Measurements from ENCODE around the gene TEX55.

The TEX55 gene

DNA sequence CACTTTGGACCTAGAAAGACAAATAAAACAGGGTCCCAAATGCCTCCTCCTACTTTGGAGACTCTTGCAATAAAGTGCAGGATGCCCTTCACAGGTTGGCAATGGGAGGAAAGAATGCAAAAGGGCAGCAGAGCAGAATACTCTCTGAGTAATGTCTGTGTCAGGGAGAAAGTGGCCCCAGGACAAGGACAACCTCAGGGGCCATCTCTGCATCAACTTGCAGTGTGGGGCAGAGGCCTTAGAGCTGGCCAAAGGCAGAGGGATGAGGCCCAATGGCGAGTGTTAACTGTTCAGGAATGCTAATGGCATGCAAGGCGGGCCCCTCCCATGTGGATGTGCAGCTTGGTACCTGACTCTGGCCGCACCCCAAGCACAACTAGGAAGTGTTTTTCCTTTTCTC, 35.8 kb downstream of the TEX55 start:
- no peak overlapping the region for H3K9ac ChIP-seq (ENCODE audit: low read depth in 1 of 2, low read length in 2 of 2)
- H3K9me3 ChIP-seq (ENCODE audit: control insufficient read depth in 2 of 2, low read length in 2 of 2), result no peaks in the 10 kb centered on the region
- H3K27ac ChIP-seq (ENCODE audit: low read depth in 2 of 2, low read length in 2 of 2), result no peak overlapping the region
- no peaks in the 10 kb centered on the region for H3K27me3 ChIP-seq (ENCODE audit: control insufficient read depth in 2 of 2, insufficient read depth in 2 of 2, low read length in 2 of 2)
- H3K4me3 ChIP-seq (ENCODE audit: low read length in 2 of 2), result no peak overlapping the region
- H3K36me3 ChIP-seq (ENCODE audit: control insufficient read depth in 2 of 2, insufficient read depth in 2 of 2, low read length in 2 of 2), result no peaks in the 10 kb centered on the region
- peaks cover 0 to 3% of the 10 kb centered on the region in 2 donors for H3K4me1 ChIP-seq (ENCODE audit: control insufficient read depth in 2 of 2, insufficient read depth in 2 of 2, low read length in 2 of 2)

DNA sequence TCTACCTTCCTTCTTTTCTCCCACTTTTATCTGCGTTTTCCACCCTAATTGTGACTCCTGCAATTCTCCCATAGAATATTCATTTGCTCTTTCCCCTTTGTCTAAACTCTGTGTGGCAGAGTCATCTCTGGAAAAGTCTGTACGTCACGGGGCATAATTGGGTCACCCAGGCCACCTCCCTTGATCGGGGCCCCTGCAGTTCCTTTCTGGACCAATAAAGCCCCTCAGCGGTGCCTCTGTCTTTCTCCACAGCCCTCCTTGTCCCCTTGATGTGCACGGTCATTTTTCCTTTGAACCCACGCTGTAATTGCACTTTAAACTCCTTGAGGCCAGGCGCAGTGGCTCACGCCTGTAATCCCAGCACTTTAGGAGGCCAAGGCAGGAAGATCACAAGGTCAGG, 38.1 kb downstream of the TEX55 start:
- no peaks in the 10 kb centered on the region for H3K36me3 ChIP-seq (ENCODE audit: control insufficient read depth in 2 of 2, insufficient read depth in 2 of 2, low read length in 2 of 2)
- H3K9ac ChIP-seq (ENCODE audit: low read depth in 1 of 2, low read length in 2 of 2), result no peak overlapping the region
- H3K27ac ChIP-seq (ENCODE audit: low read depth in 2 of 2, low read length in 2 of 2), result no peak overlapping the region
- H3K27me3 ChIP-seq (ENCODE audit: control insufficient read depth in 2 of 2, insufficient read depth in 2 of 2, low read length in 2 of 2), result no peaks in the 10 kb centered on the region
- no peaks in the 10 kb centered on the region for H3K9me3 ChIP-seq (ENCODE audit: control insufficient read depth in 2 of 2, low read length in 2 of 2)
- no peak overlapping the region for H3K4me3 ChIP-seq (ENCODE audit: low read length in 2 of 2)
- H3K4me1 ChIP-seq (ENCODE audit: control insufficient read depth in 2 of 2, insufficient read depth in 2 of 2, low read length in 2 of 2), result no peaks in the 10 kb centered on the region

DNA sequence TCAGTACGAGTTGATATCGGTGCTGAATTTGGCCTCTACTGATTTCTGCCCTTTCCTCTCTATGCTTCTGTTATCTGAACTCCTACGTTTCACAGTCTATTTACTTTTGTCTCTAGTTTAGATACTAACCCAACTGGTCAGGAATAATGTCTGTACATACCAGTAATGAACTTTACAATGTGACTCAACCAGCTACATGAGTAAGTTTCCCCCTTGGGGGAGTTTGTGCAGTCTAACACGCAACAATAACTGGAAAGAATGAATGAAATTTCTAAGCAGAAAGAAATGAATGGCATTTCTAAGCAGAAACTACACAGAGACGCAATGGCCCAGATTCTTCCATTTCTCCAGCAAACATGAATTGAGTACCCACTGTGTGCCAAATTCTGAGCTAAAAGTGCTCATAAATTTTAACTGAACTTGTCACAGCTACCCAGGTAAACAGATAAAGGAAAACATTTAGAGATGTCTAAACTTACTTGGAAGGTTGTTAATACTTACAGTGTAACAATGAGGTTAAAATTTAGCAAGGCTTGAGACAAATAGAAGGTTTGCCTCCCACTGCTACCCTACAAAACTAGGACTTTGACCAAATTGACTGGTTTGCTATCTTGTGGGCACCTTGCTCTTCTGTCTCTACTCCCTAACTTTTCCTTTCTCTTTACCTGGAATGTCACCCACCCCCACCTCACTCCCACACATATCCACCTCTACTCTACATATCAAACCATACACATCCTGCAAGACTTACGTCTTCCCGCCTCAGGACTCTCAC, 39.0 kb downstream of the TEX55 start:
- Histone ChIP-seq H3K9ac (ENCODE audit: low read depth in 1 of 2, low read length in 2 of 2) (no peak overlapping the region), H3K27me3 (ENCODE audit: control insufficient read depth in 2 of 2, insufficient read depth in 2 of 2, low read length in 2 of 2) (no peaks in the 10 kb centered on the region), H3K9me3 (ENCODE audit: control insufficient read depth in 2 of 2, low read length in 2 of 2) (no peaks in the 10 kb centered on the region), H3K4me1 (ENCODE audit: control insufficient read depth in 2 of 2, insufficient read depth in 2 of 2, low read length in 2 of 2) (no peaks in the 10 kb centered on the region), H3K36me3 (ENCODE audit: control insufficient read depth in 2 of 2, insufficient read depth in 2 of 2, low read length in 2 of 2) (no peaks in the 10 kb centered on the region), H3K27ac (ENCODE audit: low read depth in 2 of 2, low read length in 2 of 2) (no peak overlapping the region), H3K4me3 (ENCODE audit: low read length in 2 of 2) (no peak overlapping the region)

DNA sequence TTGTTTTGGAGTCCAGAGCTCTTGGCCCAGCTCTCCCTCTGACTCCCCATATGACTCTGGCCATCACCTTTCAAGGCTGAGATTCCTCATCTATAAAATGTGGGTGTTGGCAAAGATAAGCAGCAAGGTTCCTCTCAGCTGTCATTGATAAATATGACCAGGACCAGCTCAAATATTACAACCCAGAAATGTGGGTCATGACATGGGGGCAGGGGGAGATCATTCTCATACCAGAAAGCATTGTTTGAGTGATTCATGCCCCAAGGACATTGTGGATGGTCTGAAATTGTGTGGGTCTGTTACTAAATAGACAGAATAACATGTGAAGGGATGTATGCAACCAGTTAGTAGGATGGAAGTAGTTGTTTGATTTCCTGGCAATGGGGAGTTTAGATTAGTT, 41.3 kb downstream of the TEX55 start:
- Histone ChIP-seq H3K27ac (ENCODE audit: low read depth in 2 of 2, low read length in 2 of 2) (no peak overlapping the region), H3K9ac (ENCODE audit: low read depth in 1 of 2, low read length in 2 of 2) (no peak overlapping the region), H3K9me3 (ENCODE audit: control insufficient read depth in 2 of 2, low read length in 2 of 2) (no peaks in the 10 kb centered on the region), H3K27me3 (ENCODE audit: control insufficient read depth in 2 of 2, insufficient read depth in 2 of 2, low read length in 2 of 2) (no peaks in the 10 kb centered on the region), H3K36me3 (ENCODE audit: control insufficient read depth in 2 of 2, insufficient read depth in 2 of 2, low read length in 2 of 2) (no peaks in the 10 kb centered on the region), H3K4me3 (ENCODE audit: low read length in 2 of 2) (no peak overlapping the region), H3K4me1 (ENCODE audit: control insufficient read depth in 2 of 2, insufficient read depth in 2 of 2, low read length in 2 of 2) (no peaks in the 10 kb centered on the region)

DNA sequence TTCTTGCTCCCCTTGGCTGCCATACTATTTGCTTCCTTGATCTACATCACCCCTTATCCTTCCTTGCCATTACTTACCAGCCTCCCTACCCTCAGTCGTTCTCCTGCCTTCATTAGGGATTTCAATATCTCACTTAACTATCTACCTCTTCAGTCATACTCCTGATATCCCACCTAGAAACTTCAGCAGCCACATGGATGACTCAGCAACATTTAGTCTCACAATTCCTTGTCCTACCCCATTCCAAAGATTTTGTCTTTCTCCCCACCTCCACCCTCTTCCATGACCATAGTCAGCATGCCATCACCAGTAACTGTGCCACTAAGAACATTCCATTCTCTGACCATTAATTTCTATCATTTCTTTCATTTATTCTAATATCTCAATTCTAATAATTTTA, 45.8 kb downstream of the TEX55 start:
- H3K9me3 ChIP-seq (ENCODE audit: control insufficient read depth in 2 of 2, low read length in 2 of 2), result no peaks in the 10 kb centered on the region
- no peak overlapping the region for H3K9ac ChIP-seq (ENCODE audit: low read depth in 1 of 2, low read length in 2 of 2)
- no peaks in the 10 kb centered on the region for H3K36me3 ChIP-seq (ENCODE audit: control insufficient read depth in 2 of 2, insufficient read depth in 2 of 2, low read length in 2 of 2)
- no peaks in the 10 kb centered on the region for H3K27me3 ChIP-seq (ENCODE audit: control insufficient read depth in 2 of 2, insufficient read depth in 2 of 2, low read length in 2 of 2)
- no peak overlapping the region for H3K27ac ChIP-seq (ENCODE audit: low read depth in 2 of 2, low read length in 2 of 2)
- no peak overlapping the region for H3K4me3 ChIP-seq (ENCODE audit: low read length in 2 of 2)
- H3K4me1 ChIP-seq (ENCODE audit: control insufficient read depth in 2 of 2, insufficient read depth in 2 of 2, low read length in 2 of 2), result no peaks in the 10 kb centered on the region

DNA sequence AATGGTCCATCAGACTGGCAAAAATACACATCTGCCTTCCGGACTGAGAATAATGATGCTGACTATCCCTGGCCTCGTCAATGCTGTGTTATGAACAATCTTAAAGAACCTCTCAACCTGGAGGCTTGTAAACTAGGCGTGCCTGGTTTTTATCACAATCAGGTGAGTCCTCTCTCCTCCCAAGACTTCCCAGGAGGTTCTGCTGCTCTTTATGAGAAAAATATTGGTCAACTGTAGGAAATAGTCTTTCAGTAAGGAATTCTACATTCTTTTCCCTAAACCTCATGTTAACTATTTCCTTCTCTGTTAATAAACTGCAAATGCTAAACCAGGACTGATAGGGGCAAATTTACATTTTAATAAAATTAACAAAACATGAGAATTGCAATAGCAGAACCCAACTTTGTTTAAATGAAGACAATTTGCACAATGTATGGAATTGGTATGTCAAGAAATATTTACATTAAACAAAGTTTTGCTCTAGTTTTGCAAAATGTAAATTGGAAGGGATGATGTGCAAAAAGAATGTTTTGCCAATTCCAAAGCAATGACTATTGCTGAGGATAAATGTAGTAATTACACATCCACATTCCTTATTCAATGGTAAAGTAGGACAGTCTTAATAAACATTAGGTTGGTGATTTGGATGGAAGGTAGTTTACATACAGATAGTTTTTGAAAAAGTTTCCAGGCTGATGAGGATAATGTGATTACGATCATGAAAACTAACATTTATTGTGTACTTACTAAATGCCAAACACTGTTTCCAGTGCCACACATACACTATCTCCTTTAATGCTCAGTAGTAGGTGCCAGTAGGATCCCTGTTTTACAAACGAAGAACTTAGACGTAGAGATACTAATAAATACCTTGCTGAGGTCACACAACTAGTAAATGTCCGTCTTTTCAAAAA, 48.5 kb downstream of the TEX55 start:
- Histone ChIP-seq H3K27ac (ENCODE audit: low read depth in 2 of 2, low read length in 2 of 2) (no peak overlapping the region), H3K4me3 (ENCODE audit: low read length in 2 of 2) (no peak overlapping the region), H3K36me3 (ENCODE audit: control insufficient read depth in 2 of 2, insufficient read depth in 2 of 2, low read length in 2 of 2) (no peaks in the 10 kb centered on the region), H3K4me1 (ENCODE audit: control insufficient read depth in 2 of 2, insufficient read depth in 2 of 2, low read length in 2 of 2) (no peaks in the 10 kb centered on the region), H3K27me3 (ENCODE audit: control insufficient read depth in 2 of 2, insufficient read depth in 2 of 2, low read length in 2 of 2) (no peaks in the 10 kb centered on the region), H3K9ac (ENCODE audit: low read depth in 1 of 2, low read length in 2 of 2) (no peak overlapping the region), H3K9me3 (ENCODE audit: control insufficient read depth in 2 of 2, low read length in 2 of 2) (no peaks in the 10 kb centered on the region)

DNA sequence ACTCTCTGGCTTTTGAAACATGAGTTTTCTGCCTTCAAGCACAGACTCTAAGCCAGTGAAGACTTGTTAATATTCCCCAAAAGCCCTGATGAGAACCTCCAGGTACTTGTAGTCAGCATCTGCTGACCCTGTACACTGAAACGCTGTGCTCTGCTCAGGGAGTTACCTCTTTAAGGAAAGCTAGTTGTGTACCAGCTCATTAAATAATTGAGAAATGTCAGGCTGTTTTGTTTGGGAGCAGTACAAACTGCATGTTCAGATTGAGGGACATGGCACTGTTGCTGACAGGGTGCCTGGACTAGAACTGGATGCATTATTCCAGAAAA, 49.1 kb downstream of the TEX55 start:
- Histone ChIP-seq H3K9me3 (ENCODE audit: control insufficient read depth in 2 of 2, low read length in 2 of 2) (no peaks in the 10 kb centered on the region), H3K4me1 (ENCODE audit: control insufficient read depth in 2 of 2, insufficient read depth in 2 of 2, low read length in 2 of 2) (no peaks in the 10 kb centered on the region), H3K27me3 (ENCODE audit: control insufficient read depth in 2 of 2, insufficient read depth in 2 of 2, low read length in 2 of 2) (no peaks in the 10 kb centered on the region), H3K36me3 (ENCODE audit: control insufficient read depth in 2 of 2, insufficient read depth in 2 of 2, low read length in 2 of 2) (no peaks in the 10 kb centered on the region), H3K4me3 (ENCODE audit: low read length in 2 of 2) (no peak overlapping the region), H3K27ac (ENCODE audit: low read depth in 2 of 2, low read length in 2 of 2) (no peak overlapping the region), H3K9ac (ENCODE audit: low read depth in 1 of 2, low read length in 2 of 2) (no peak overlapping the region)

DNA sequence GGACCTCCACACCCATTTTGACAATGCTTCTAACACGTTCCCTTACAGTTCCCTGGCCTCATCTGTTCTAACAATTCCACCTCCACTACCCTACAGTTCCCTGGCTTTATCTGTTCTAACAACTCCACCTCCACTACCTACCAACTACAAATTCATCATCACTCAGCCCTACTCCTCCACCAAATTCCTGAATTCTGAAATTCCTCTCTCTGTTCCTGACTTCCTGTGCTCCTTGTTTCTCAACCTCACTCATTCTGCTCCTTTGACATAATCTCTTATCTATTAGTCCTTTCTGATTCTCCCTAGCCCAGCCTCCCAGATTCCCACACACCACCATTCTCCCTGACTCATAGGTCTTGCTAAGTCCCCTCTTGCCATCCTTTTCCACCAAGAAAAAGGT, 49.9 kb downstream of the TEX55 start:
- H3K4me3 ChIP-seq (ENCODE audit: low read length in 2 of 2), result no peak overlapping the region
- no peaks in the 10 kb centered on the region for H3K36me3 ChIP-seq (ENCODE audit: control insufficient read depth in 2 of 2, insufficient read depth in 2 of 2, low read length in 2 of 2)
- H3K27me3 ChIP-seq (ENCODE audit: control insufficient read depth in 2 of 2, insufficient read depth in 2 of 2, low read length in 2 of 2), result no peaks in the 10 kb centered on the region
- no peak overlapping the region for H3K27ac ChIP-seq (ENCODE audit: low read depth in 2 of 2, low read length in 2 of 2)
- H3K9me3 ChIP-seq (ENCODE audit: control insufficient read depth in 2 of 2, low read length in 2 of 2), result no peaks in the 10 kb centered on the region
- H3K4me1 ChIP-seq (ENCODE audit: control insufficient read depth in 2 of 2, insufficient read depth in 2 of 2, low read length in 2 of 2), result no peaks in the 10 kb centered on the region
- no peak overlapping the region for H3K9ac ChIP-seq (ENCODE audit: low read depth in 1 of 2, low read length in 2 of 2)

Measured in mucosa of rectum (tissue), 2 donors.